Measurements from ENCODE around the gene FYN. TPM values are rescaled to one million over a fixed set of nuclear protein-coding genes. Genes with fewer than 3 reads are reported as not detected.

Gene FYN
- total RNA-seq, 1 donor from 2014 or later, result 474 TPM

GRCh38 chr6:111817451-111818120 is 55.7 kb downstream of the FYN start:
- Mint-ChIP-seq H3K4me1 (ENCODE audit: unreplicated experiment) (peaks cover 12% of the 10 kb centered on the region), H3K27ac (ENCODE audit: unreplicated experiment) (no peak overlapping the region), H3K27me3 (ENCODE audit: unreplicated experiment) (peaks cover 1% of the 10 kb centered on the region), H3K36me3 (ENCODE audit: low read depth, unreplicated experiment) (peaks cover 23% of the 10 kb centered on the region), H3K4me3 (ENCODE audit: unreplicated experiment) (no peak overlapping the region), H3K9me3 (ENCODE audit: unreplicated experiment) (no peaks in the 10 kb centered on the region)
- TF ChIP-seq CTCF (IDR thresholded peaks at IDR 0.05; ENCODE audit: unreplicated experiment), result no peak
- no peak for DNase-seq (ENCODE audit: low spot score)

- DNase-seq (ENCODE audit: low spot score), result no peak
- no peak for TF ChIP-seq CTCF (IDR thresholded peaks at IDR 0.05; ENCODE audit: unreplicated experiment)
- Mint-ChIP-seq H3K4me1 (ENCODE audit: unreplicated experiment) (peaks cover 29% of the 10 kb centered on the region), H3K27me3 (ENCODE audit: unreplicated experiment) (peaks cover 2% of the 10 kb centered on the region), H3K36me3 (ENCODE audit: low read depth, unreplicated experiment) (peaks cover 35% of the 10 kb centered on the region), H3K4me3 (ENCODE audit: unreplicated experiment) (no peak overlapping the region), H3K27ac (ENCODE audit: unreplicated experiment) (no peak overlapping the region), H3K9me3 (ENCODE audit: unreplicated experiment) (no peaks in the 10 kb centered on the region)
These were observed 59.5 kb downstream of the FYN start for GRCh38 chr6:111813677-111814310.

- Mint-ChIP-seq H3K27me3 (ENCODE audit: unreplicated experiment) (peaks cover 1% of the 10 kb centered on the region), H3K27ac (ENCODE audit: unreplicated experiment) (peak overlapping the region; percentile 33), H3K36me3 (ENCODE audit: low read depth, unreplicated experiment) (peaks cover 36% of the 10 kb centered on the region), H3K4me3 (ENCODE audit: unreplicated experiment) (peak overlapping the region; percentile 4), H3K4me1 (ENCODE audit: unreplicated experiment) (peaks cover 24% of the 10 kb centered on the region), H3K9me3 (ENCODE audit: unreplicated experiment) (no peaks in the 10 kb centered on the region)
- TF ChIP-seq CTCF (IDR thresholded peaks at IDR 0.05; ENCODE audit: unreplicated experiment), result no peak
- no peak for DNase-seq (ENCODE audit: low spot score)
These were observed 60.0 kb downstream of the FYN start for GRCh38 chr6:111813237-111813636.

- H3K27me3 Mint-ChIP-seq (ENCODE audit: unreplicated experiment), result peaks cover 1% of the 10 kb centered on the region
- DNase-seq (ENCODE audit: low spot score), result no peak
- no peak for TF ChIP-seq CTCF (IDR thresholded peaks at IDR 0.05; ENCODE audit: unreplicated experiment)
These were observed 60.9 kb downstream of the FYN start for GRCh38 chr6:111812060-111813038.

More at GRCh38 chr6:111812060-111813038, 60.9 kb downstream of the FYN start:
- Mint-ChIP-seq H3K36me3 (ENCODE audit: low read depth, unreplicated experiment) (peaks cover 37% of the 10 kb centered on the region), H3K4me1 (ENCODE audit: unreplicated experiment) (peaks cover 24% of the 10 kb centered on the region), H3K4me3 (ENCODE audit: unreplicated experiment) (no peak overlapping the region), H3K27ac (ENCODE audit: unreplicated experiment) (peak overlapping the region; percentile 61), H3K9me3 (ENCODE audit: unreplicated experiment) (no peaks in the 10 kb centered on the region)
